Neutrophil (primary cell): ENCODE results near the gene TSHZ3.

Experiments
- H3K27ac ChIP-seq: fragments of 200-600 bp; sonication (generic); 2 replicates; pipeline ENCODE4 v1.5.1; 2016; ENCODE audit warnings: mild to moderate bottlenecking, moderate library complexity
- H3K27me3 ChIP-seq: fragments of 200-600 bp; sonication (generic); 2 replicates; pipeline ENCODE4 v1.6.0; 2016; ENCODE audit warnings: mild to moderate bottlenecking
- H3K36me3 ChIP-seq: fragments of 200-600 bp; sonication (generic); 2 replicates; pipeline ENCODE4 v1.5.1; 2017
- H3K4me1 ChIP-seq, 2 experiments: fragments of 200-600 bp in 1 of 2; sonication (generic) in 1 of 2; 1 replicate in 1 of 2; 2 replicates in 1 of 2; pipeline versions ENCODE4 v1.5.1 to v1.6.1; 2013 to 2016; ENCODE audit warnings: low read depth in 1 of 2, low read length in 1 of 2, mild to moderate bottlenecking in 1 of 2, moderate library complexity in 1 of 2; ENCODE audit not compliant: control insufficient read depth in 1 of 2, insufficient read depth in 1 of 2
- H3K4me3 ChIP-seq, 2 experiments: fragments of 200-600 bp in 1 of 2; sonication (generic) in 1 of 2; 1 replicate in 1 of 2; 2 replicates in 1 of 2; pipeline ENCODE4 v1.5.1; 2013 to 2016; ENCODE audit warnings: low read depth in 1 of 2, low read length in 1 of 2, mild to moderate bottlenecking in 1 of 2, moderate library complexity in 1 of 2
- H3K9me3 ChIP-seq: fragments of 200-600 bp; sonication (generic); 2 replicates; pipeline ENCODE4 v1.5.1; 2016
- TF ChIP-seq, protein P1 (sequence below): fragments of 200-600 bp; sonication (generic); IDR thresholded peaks from 2 replicates; pipeline ENCODE4 v1.5.1; 2016; ENCODE audit warnings: antibody characterized with exemption

Gene TSHZ3

GRCh38 chr19:31357315-31357673 is 8.1 kb upstream of the TSHZ3 start:
- TF ChIP-seq, protein P1, sequence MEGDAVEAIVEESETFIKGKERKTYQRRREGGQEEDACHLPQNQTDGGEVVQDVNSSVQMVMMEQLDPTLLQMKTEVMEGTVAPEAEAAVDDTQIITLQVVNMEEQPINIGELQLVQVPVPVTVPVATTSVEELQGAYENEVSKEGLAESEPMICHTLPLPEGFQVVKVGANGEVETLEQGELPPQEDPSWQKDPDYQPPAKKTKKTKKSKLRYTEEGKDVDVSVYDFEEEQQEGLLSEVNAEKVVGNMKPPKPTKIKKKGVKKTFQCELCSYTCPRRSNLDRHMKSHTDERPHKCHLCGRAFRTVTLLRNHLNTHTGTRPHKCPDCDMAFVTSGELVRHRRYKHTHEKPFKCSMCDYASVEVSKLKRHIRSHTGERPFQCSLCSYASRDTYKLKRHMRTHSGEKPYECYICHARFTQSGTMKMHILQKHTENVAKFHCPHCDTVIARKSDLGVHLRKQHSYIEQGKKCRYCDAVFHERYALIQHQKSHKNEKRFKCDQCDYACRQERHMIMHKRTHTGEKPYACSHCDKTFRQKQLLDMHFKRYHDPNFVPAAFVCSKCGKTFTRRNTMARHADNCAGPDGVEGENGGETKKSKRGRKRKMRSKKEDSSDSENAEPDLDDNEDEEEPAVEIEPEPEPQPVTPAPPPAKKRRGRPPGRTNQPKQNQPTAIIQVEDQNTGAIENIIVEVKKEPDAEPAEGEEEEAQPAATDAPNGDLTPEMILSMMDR: no peak

GRCh38 chr19:31356587-31357314 is 7.5 kb upstream of the TSHZ3 start:
- no peaks in the 10 kb centered on the region for H3K9me3 ChIP-seq
- no peaks in the 10 kb centered on the region for H3K36me3 ChIP-seq
- TF ChIP-seq, protein P1: peak; percentile 78
- no peak overlapping the region for H3K27ac ChIP-seq
- H3K4me3 ChIP-seq: no peak overlapping the region
- peaks cover 100% of the 10 kb centered on the region for H3K27me3 ChIP-seq
- H3K4me1 ChIP-seq: peaks cover 5 to 19% of the 10 kb centered on the region in 2 experiments

More at GRCh38 chr19:31357315-31357673, 8.1 kb upstream of the TSHZ3 start:
- no peaks in the 10 kb centered on the region for H3K36me3 ChIP-seq
- peaks cover 0 to 14% of the 10 kb centered on the region in 2 experiments for H3K4me1 ChIP-seq
- H3K4me3 ChIP-seq: no peak overlapping the region
- no peaks in the 10 kb centered on the region for H3K9me3 ChIP-seq
- H3K27me3 ChIP-seq: peaks cover 100% of the 10 kb centered on the region
- no peak overlapping the region for H3K27ac ChIP-seq

DNA sequence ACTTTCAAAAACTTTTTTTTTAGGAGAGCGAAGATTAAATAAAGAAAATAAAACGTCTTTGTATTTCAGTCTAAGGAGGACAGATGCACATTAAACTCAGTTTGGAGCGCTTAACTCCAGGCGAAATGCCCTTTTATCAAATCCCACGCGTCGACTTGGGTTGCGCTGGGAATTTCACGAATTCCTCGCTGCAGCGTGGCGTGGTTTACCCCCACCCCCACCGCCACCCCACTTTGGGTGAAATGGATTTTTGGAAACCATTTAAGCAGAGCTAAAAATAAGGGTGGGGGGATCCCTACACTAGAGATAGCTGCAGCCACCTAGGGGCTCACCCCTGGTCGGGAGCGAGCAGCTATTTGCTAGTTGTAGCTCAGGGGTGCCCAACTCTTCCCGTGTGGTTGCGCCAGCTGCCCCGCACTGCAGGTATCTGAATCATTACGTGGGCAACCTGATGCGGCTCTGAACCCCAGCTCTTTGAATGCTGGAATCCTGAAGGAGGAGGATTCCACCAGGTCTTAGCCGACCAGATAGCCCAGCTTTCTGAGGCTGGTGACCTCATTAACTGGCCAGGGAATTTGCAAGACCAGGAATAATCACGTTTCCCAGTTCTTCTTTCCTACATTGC is 6.5 kb upstream of the TSHZ3 start:
- peaks cover 14 to 26% of the 10 kb centered on the region in 2 experiments for H3K4me1 ChIP-seq
- no peaks in the 10 kb centered on the region for H3K36me3 ChIP-seq
- no peak overlapping the region for H3K4me3 ChIP-seq
- TF ChIP-seq, protein P1: no peak
- no peak overlapping the region for H3K27ac ChIP-seq
- no peaks in the 10 kb centered on the region for H3K9me3 ChIP-seq
- peaks cover 100% of the 10 kb centered on the region for H3K27me3 ChIP-seq

GRCh38 chr19:31354799-31355664 is 5.8 kb upstream of the TSHZ3 start:
- TF ChIP-seq, protein P1: no peak
- H3K4me3 ChIP-seq: no peak overlapping the region
- H3K9me3 ChIP-seq: no peaks in the 10 kb centered on the region
- peaks cover 14 to 26% of the 10 kb centered on the region in 2 experiments for H3K4me1 ChIP-seq
- H3K27me3 ChIP-seq: peaks cover 98% of the 10 kb centered on the region
- no peak overlapping the region for H3K27ac ChIP-seq
- H3K36me3 ChIP-seq: no peaks in the 10 kb centered on the region

GRCh38 chr19:31354316-31354715 is 5.1 kb upstream of the TSHZ3 start:
- no peaks in the 10 kb centered on the region for H3K9me3 ChIP-seq
- H3K36me3 ChIP-seq: no peaks in the 10 kb centered on the region
- H3K27ac ChIP-seq: no peak overlapping the region
- peaks cover 14 to 26% of the 10 kb centered on the region in 2 experiments for H3K4me1 ChIP-seq
- peaks cover 98% of the 10 kb centered on the region for H3K27me3 ChIP-seq
- no peak overlapping the region for H3K4me3 ChIP-seq
- TF ChIP-seq, protein P1: no peak
